ENCODE measurements around the gene PHACTR1.
"Not testable (repeated sequence)": the region's sequence is repeated elsewhere in the genome, so short reads cannot be mapped to it uniquely, and the experiment has no call there.

PHACTR1 gene

DNA sequence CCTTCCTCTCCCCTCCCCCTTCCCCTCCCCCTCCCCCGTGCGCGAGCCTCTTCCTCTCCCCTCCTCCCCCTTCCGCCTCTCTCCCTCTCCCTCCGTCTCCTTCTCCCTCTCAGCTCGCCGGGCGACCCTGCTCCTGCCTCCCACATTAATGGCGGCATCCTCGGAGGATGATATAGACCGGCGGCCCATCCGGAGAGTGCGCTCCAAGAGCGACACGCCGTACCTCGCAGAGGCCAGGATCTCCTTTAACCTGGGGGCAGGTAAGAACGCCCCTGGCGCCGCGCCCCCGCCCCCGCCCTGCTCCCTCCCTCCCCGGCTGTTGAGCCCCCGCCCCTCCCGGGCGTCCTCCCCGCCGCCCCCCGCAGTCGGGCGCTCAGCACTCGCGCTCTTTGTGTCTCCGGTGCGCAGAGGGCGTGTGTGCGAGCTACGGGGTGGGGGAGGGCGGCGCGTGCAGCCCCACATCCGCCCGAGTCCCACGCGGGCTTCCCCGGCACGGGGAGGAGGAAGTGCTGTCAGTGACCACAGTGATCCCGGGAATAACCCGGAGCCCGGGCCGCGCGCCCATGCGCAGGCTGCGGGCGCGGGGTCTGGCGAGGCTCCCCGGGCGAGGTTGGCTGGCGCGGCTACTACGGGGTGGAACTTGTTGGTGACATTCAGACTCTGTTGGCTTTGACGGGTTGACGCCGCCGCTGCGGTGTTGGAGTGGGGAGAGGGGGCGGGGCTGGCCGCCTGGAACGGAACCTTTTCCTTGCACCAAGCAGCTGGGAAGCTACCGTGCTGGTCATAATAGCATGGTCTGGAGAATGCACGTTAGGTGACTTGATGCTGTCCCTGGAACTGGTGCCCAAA lies 33.2 kb downstream of the PHACTR1 start:
- DNase-seq: no peak

DNA sequence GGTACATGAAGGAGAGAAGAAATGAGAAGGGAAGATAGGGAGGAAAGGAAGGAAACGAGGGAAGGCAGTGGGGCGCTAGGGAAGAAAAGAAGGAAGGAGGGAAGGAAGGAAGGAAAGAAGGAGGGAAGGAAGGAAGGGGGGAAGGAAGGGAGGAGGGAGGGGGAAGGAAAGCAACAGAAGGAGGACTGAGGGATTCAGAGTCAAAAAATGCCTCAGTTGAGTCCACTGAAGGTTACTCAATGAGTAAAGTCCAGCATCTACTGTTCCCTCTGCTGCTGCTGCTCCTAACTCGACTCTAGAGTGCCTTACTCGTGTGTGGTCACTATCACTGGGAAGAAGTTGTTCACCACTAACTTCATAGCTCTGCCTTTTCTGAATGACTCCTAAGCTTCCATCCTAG lies 33.8 kb downstream of the PHACTR1 start:
- DNase-seq: no peak

GRCh38 chr6:12751694-12752325 lies 35.2 kb downstream of the PHACTR1 start:
- DNase-seq: peak; percentile 21

GRCh38 chr6:12753036-12753435 lies 36.5 kb downstream of the PHACTR1 start:
- no peak for DNase-seq

DNA sequence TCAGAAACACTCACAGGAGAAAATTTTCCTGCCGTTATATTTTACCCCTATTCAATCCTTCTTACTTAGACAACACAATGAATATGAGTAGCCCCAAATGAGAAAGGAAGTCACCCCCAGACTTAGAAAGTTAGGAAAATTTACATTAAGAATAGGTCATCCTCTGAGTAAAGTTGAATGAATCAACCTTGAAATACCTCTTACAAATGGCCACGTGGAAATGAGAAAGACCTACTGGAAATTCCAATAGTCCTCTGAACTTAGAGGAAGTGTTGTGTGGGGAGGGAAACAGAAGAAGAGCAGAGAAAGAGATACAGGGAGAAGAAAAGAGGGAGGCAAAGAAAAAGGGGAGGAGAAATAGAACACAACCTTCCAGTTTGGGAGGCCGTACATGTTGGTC lies 43.7 kb downstream of the PHACTR1 start:
- DNase-seq: no peak

GRCh38 chr6:12760911-12761310 lies 44.3 kb downstream of the PHACTR1 start:
- DNase-seq: no peak

DNA sequence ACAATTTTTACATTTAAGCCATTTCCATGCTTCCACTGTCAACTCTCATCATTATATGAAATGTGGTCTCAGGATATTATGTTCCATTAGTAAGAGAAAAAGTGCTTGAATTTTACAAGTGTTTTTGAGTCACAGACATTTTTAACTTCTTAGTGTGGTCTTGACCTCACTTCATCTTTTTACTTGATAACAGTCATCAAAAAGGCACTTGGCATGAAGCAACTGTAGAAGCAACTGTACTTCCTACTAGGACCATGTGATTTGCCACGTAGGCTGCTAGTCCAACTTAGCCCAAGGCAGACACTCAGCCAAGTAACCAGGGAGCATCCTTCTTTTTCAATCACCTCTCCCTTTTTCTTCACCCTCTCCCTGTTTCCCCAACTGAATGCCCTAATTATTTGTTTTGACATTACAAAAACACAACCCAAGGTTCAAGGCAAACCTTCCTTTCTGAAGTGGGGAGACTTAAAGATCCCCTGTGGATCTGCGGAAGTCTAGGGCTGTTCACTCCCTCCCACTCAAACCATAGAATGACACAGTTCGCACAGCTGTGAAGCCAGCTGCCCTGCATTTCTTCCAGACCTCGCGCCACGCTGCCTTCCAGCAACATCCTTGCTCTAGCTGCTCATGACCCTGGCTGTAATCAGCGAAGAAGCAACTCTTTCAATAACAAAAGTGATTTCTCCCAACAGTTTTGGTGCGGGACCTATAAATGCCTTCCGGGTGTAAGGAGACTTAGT lies 45.0 kb downstream of the PHACTR1 start:
- DNase-seq: no peak

- not testable (repeated sequence) for DNase-seq
Observed at GRCh38 chr6:12762731-12763434, 46.3 kb downstream of the PHACTR1 start.

GRCh38 chr6:12766365-12766764 lies 49.8 kb downstream of the PHACTR1 start:
- no peak for DNase-seq

DNA sequence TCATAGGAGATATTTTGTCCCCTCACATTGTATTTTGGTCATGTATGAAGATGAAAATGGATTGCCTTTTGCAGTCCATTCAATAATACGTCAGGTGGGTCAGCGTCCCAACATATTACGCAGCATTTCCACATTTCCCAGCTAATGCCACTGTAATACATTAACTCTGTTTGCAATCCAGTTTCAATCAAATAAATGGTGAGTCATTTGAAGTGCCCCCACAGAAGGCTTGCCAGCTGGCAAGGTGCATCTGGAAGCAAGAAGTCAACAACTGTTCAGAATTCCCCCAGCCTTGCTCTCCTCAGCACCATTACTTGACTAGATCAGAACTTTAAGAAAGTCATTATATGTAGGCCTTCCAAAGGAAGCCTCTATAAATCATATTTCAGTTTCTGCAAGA lies 50.4 kb downstream of the PHACTR1 start:
- DNase-seq: no peak

DNA sequence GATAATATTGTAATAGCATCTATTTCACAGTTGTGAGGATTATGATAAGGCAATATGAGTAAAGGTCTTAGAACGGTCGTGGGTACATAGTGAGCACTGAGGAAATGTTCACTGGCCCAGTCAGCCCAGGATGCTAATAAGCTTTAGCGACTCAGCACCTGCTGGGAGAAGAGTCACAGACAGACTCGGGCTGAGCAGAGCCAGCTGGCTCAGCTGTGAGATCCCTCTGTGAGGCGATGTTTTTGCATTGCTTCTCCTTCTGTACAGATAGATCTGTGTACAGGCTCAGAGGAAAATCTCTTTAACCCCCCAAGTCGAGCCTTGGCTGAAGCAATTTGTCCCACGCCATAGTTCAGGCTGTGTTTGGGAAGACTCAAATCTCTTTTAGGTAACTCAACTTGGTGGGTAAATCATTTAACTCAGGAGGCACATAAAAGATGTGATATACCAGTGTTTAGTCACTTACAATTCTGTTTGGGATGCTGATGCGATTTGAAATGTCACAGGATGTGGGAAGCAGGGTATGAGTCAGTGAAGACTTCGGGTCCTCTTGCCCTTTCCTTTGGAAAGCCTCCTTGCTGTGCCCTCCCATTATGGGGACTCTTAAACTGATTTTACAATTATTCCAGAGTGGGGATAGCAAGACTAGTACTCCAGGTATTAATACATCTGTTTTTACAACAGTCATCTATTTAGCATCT lies 53.1 kb downstream of the PHACTR1 start:
- DNase-seq: no peak

GRCh38 chr6:12772416-12772815 lies 55.8 kb downstream of the PHACTR1 start:
- DNase-seq: no peak

GRCh38 chr6:12776291-12776690 lies 59.7 kb downstream of the PHACTR1 start:
- DNase-seq: no peak

DNA sequence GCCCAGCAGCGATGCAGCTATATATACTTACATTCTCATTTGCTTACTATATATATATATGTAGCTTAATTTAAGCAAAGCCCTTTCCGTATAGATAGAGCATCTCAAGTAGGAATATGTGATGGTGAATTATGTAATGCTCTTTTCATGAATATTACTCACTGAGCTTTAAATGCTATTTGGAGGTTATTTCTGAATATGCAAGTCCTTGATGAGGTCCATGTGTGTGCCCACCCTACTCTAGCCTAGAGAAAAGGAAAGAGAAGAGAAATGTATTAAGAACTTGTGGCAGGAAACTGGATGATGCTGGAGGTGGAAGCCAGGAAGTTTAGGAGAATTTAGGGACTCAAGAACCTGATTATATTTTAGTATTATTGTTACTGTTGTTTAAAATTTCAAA lies 63.2 kb downstream of the PHACTR1 start:
- no peak for DNase-seq

DNA sequence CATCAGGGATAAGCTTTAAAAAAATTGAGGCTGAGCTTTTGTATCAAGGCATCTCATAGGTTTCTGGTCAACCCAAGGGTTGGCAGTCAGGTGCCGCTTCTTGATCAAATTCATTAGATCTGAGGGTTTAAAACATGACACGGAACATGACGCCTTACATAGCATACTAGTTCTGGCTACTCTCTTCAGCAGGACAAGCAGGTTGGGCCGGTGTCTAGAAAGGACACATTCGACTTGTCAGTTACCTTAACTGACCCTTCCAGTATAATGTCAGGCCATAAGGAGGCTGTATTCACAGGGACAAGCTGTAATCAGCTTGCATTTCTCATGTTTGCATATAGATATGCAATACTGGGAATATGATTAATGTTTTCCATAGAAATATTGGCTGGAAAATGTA lies 65.6 kb downstream of the PHACTR1 start:
- no peak for DNase-seq

DNA sequence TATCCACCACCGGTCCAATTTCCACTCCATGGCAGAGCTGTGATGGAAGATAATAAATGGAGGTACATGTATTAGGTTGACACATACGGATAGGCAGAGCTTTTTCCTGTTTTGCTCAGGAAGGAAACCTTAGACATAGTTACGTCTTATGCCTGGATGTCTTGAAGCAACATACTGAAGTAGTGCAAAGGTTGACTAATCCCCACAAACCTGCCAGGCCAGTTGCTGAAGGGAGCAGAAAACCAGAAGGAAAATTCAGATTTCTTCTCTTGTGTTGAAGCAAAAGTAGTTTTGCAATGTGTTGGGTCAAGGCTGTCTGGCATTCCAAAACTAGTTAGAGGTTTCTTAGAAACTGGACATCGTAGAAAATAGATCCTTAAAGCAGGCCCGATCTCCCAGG lies 68.7 kb downstream of the PHACTR1 start:
- DNase-seq: no peak

DNA sequence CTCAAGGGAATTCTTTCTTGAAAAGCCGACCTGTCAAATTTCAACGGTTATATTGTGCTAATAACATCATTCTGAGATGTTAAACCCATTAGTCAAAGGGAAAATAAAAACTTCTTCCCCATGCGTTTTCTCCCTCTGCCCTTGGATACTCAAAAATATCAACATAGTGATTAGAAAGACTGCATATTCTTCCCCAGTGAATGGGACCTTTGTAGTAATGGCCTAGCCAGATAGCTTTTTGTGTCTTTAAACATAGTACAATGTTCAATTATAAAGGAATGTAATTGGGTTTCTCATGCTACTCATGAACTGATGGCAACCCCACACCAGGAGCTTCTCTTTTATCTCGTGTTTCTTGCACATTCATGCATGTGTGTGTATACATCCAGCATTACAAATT lies 69.4 kb downstream of the PHACTR1 start:
- DNase-seq: no peak

GRCh38 chr6:12791371-12791770 lies 74.8 kb downstream of the PHACTR1 start:
- DNase-seq: no peak

- no peak for DNase-seq
Observed at GRCh38 chr6:12798326-12798725, 81.8 kb downstream of the PHACTR1 start.

GRCh38 chr6:12800120-12800519 lies 83.6 kb downstream of the PHACTR1 start:
- DNase-seq: no peak

DNA sequence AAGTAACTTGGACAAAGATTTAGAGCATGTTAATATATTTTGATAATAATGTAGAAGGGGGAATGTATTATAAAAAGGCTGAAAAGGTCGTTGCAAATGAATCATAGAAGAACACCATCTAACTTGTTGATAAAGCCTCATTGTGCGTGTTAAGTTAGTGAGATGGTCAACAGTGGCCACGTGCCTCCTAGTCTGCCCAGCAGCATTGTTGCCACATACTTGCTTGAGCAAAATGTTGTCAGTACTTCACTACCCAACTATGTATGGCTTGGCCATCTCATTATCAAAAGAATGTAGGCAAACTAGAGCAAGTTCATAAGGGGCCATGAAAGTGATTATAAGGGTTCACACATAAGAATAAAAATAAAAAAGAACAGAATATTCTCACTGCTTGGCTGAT lies 84.6 kb downstream of the PHACTR1 start:
- DNase-seq: no peak

DNA sequence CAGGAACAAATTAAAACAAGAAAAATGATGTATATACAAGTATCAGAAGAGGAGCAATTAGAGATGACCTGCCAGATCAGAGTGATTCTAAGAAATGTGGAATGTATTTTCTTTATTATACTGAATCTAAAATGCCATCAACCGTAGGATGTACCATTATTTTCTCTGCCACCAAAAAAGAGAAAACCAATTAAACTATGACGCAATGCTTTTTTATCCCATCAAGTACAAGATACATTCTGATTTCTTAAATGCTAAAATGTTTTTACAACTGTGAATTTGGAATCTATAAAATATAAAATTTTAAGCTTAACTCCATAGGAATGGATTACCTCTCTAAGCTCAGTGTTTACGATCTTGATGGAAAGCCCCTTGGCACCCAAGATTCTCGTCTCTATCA lies 85.9 kb downstream of the PHACTR1 start:
- no peak for DNase-seq

DNA sequence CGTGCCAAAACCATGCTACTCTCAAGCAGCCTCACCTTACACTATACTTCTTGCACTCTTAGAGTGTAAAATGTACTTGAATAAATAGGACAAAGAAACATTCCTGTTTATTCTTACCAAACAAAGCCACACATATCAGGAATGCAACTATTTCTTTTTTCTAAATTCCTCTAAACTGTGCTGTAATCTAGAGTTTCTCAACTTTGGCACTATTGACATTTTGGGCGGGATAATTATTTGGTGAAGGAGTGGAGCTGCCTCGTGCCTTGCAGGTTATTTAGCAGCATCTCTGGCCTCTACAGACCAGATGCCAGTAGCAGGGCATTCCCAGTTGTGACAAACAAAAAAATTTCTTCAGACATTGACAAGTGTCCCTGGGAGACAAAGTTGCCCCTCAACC lies 86.9 kb downstream of the PHACTR1 start:
- DNase-seq: no peak
